Fibroblast of the aortic adventitia (primary cell): ENCODE results near the gene CCDC192. TPM values are rescaled to one million over a fixed set of nuclear protein-coding genes. Genes with fewer than 3 reads are reported as not detected.
A peak's percentile ranks its signal among the peaks of the same experiment; 100 is the strongest.

Experiments used
- DNase-seq: peaks from one replicate; pipeline ENCODE4 v3.0.0-alpha.2; 2010; ENCODE audit warnings: low read depth
- H3K4me3 ChIP-seq: 2 replicates; pipeline ENCODE4 v1.5.1; 2011; ENCODE audit warnings: low read depth, mild to moderate bottlenecking, control low read depth, low read length, moderate library complexity
- total RNA-seq: library from RNA; depleted of rRNA; stranded (reverse); fragments of >200 nt; gene quantifications from 2 replicates; pipeline ENCODE4 v1.2.3, GENCODE V29; 2012; ENCODE audit warnings: low replicate concordance
- TF ChIP-seq, protein P1 (sequence below): IDR thresholded peaks from 2 replicates; pipeline ENCODE4 v1.5.1; 2011; ENCODE audit warnings: mild to moderate bottlenecking, low read length, control low read depth, inconsistent platforms; ENCODE audit not compliant: insufficient read depth

CCDC192 gene
- total RNA-seq, 1 donor: not detected

- TF ChIP-seq, protein P1, sequence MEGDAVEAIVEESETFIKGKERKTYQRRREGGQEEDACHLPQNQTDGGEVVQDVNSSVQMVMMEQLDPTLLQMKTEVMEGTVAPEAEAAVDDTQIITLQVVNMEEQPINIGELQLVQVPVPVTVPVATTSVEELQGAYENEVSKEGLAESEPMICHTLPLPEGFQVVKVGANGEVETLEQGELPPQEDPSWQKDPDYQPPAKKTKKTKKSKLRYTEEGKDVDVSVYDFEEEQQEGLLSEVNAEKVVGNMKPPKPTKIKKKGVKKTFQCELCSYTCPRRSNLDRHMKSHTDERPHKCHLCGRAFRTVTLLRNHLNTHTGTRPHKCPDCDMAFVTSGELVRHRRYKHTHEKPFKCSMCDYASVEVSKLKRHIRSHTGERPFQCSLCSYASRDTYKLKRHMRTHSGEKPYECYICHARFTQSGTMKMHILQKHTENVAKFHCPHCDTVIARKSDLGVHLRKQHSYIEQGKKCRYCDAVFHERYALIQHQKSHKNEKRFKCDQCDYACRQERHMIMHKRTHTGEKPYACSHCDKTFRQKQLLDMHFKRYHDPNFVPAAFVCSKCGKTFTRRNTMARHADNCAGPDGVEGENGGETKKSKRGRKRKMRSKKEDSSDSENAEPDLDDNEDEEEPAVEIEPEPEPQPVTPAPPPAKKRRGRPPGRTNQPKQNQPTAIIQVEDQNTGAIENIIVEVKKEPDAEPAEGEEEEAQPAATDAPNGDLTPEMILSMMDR: no peak
- peak; percentile 59 for DNase-seq
- H3K4me3 ChIP-seq: no peak overlapping the region
Measured at GRCh38 chr5:127697894-127698600, 5.1 kb upstream of the CCDC192 start.

- DNase-seq: no peak
- H3K4me3 ChIP-seq: no peak overlapping the region
- TF ChIP-seq, protein P1: no peak
Measured at GRCh38 chr5:127699416-127699815, 3.8 kb upstream of the CCDC192 start.

GRCh38 chr5:127700237-127700766 is 2.9 kb upstream of the CCDC192 start:
- DNase-seq: no peak
- H3K4me3 ChIP-seq: no peak overlapping the region
- TF ChIP-seq, protein P1: no peak

GRCh38 chr5:127702434-127702833 is 757 bp upstream of the CCDC192 start:
- DNase-seq: no peak
- no peak overlapping the region for H3K4me3 ChIP-seq
- TF ChIP-seq, protein P1: no peak

- DNase-seq: peak; percentile 90
- TF ChIP-seq, protein P1: no peak
- no peak overlapping the region for H3K4me3 ChIP-seq
Measured at GRCh38 chr5:127705120-127705892, 2.1 kb downstream of the CCDC192 start.

- TF ChIP-seq, protein P1: no peak
- H3K4me3 ChIP-seq: no peak overlapping the region
- no peak for DNase-seq
Measured at GRCh38 chr5:127706691-127707090, 3.5 kb downstream of the CCDC192 start.
